ENCODE results near the gene MCTP2.

MCTP2 gene

GRCh38 chr15:94300612-94301011, 69.3 kb downstream of the MCTP2 start:
- TF ChIP-seq CEBPB (IDR thresholded peaks at IDR 0.05) = no peak

DNA sequence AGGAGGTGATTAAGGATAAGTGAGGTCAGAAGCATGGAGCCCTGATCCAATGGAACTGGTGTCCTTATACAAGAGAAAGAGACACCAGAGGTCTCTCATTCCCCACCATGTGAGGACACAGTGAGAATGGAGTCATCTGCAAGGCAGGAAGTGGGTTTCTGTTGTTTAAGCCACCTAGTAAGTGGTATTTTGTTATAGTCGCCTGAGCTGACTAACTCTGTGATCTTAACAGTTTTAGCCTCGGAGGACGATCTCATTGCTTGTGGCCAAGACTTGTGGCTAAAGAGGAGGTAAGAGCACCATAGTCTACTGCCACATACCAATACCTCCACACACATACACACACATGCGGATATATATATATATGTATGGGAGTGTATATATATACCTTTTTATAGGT, 73.8 kb downstream of the MCTP2 start:
- no peak for TF ChIP-seq RAD21 (IDR thresholded peaks at IDR 0.05; ENCODE audit: low read depth)
- TF ChIP-seq, protein P1, sequence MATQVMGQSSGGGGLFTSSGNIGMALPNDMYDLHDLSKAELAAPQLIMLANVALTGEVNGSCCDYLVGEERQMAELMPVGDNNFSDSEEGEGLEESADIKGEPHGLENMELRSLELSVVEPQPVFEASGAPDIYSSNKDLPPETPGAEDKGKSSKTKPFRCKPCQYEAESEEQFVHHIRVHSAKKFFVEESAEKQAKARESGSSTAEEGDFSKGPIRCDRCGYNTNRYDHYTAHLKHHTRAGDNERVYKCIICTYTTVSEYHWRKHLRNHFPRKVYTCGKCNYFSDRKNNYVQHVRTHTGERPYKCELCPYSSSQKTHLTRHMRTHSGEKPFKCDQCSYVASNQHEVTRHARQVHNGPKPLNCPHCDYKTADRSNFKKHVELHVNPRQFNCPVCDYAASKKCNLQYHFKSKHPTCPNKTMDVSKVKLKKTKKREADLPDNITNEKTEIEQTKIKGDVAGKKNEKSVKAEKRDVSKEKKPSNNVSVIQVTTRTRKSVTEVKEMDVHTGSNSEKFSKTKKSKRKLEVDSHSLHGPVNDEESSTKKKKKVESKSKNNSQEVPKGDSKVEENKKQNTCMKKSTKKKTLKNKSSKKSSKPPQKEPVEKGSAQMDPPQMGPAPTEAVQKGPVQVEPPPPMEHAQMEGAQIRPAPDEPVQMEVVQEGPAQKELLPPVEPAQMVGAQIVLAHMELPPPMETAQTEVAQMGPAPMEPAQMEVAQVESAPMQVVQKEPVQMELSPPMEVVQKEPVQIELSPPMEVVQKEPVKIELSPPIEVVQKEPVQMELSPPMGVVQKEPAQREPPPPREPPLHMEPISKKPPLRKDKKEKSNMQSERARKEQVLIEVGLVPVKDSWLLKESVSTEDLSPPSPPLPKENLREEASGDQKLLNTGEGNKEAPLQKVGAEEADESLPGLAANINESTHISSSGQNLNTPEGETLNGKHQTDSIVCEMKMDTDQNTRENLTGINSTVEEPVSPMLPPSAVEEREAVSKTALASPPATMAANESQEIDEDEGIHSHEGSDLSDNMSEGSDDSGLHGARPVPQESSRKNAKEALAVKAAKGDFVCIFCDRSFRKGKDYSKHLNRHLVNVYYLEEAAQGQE (IDR thresholded peaks at IDR 0.05; ENCODE audit: low read depth) = no peak
- no peak for TF ChIP-seq NFIC (IDR thresholded peaks at IDR 0.05)
- no peak for TF ChIP-seq CREB1 (IDR thresholded peaks at IDR 0.05; ENCODE audit: low read depth)
- no peak for TF ChIP-seq TAF1 (IDR thresholded peaks at IDR 0.05; ENCODE audit: low read depth)
- TF ChIP-seq YY1 (IDR thresholded peaks at IDR 0.05; ENCODE audit: low read depth) = no peak
- no peak for TF ChIP-seq FOXM1 (IDR thresholded peaks at IDR 0.05; ENCODE audit: borderline replicate concordance, low read depth)
- TF ChIP-seq CEBPB (IDR thresholded peaks at IDR 0.05) = no peak
- no peak for TF ChIP-seq EP300 (IDR thresholded peaks at IDR 0.05; ENCODE audit: borderline replicate concordance)
- TF ChIP-seq EGR1 (IDR thresholded peaks at IDR 0.05) = no peak
- TF ChIP-seq ZBTB7A (IDR thresholded peaks at IDR 0.05; ENCODE audit: low read depth) = no peak
- no peak for TF ChIP-seq TCF12 (IDR thresholded peaks at IDR 0.05; ENCODE audit: low read depth)
- TF ChIP-seq, protein P2, sequence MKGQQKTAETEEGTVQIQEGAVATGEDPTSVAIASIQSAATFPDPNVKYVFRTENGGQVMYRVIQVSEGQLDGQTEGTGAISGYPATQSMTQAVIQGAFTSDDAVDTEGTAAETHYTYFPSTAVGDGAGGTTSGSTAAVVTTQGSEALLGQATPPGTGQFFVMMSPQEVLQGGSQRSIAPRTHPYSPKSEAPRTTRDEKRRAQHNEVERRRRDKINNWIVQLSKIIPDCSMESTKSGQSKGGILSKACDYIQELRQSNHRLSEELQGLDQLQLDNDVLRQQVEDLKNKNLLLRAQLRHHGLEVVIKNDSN (IDR thresholded peaks at IDR 0.05) = no peak
- no peak for TF ChIP-seq MAX (IDR thresholded peaks at IDR 0.05)
- no peak for TF ChIP-seq TEAD4 (IDR thresholded peaks at IDR 0.05)

DNA sequence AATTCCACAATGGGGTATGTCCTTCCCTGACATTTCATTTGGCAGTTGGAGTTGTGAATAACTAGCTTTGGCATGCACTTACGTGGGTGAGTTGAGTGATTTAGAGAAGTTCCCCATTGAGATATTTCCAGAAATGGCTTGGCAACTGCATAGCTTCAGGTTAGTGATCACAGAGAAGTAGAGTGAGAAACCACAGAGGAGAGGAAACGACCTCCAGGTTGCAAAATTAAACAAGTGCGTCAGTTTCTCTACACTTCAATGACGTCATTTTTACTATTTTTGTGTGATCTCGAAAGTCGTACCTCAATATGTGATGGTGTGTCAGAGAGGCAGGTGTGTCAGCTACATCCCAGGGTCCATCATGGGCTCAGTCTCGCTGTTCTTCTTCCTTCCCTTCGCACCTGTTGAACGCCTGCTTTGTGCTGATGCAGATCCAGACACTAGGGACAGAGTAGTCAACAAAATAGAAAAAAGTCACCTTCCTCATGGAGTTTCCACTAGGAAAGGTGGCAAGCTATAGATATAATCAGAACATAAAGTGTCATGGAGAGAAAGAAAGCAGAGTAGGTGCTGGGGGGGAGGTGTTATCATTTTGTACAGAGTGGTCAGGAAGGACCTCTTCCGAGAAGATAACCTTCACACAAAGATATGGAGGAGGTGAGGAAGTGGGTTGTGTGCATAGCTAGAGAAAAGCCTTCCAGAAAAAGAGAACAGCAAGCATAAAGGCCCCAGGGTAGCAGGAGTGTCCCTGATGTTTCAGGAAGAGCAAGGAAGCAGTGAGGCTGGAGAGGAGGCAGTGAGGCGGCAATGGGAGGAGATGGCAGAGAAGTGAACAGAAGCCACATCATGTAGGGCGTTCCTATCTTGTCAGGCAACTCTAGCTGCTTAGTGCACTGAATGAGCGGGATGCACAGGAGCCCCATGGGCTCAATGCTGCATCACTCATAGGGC, 75.6 kb downstream of the MCTP2 start:
- TF ChIP-seq FOXM1 (IDR thresholded peaks at IDR 0.05; ENCODE audit: borderline replicate concordance, low read depth) (no peak), EP300 (IDR thresholded peaks at IDR 0.05; ENCODE audit: borderline replicate concordance) (peak; percentile 47; the same call in 1 of the 2 replicates), TEAD4 (IDR thresholded peaks at IDR 0.05) (peak; percentile 64), TCF12 (IDR thresholded peaks at IDR 0.05; ENCODE audit: low read depth) (no peak), NFIC (IDR thresholded peaks at IDR 0.05) (peak; percentile 63; the same call in 1 of the 2 replicates), CEBPB (IDR thresholded peaks at IDR 0.05) (0 out of 2 replicates have a peak, but pooled peaks have one; percentile 28), EGR1 (IDR thresholded peaks at IDR 0.05) (0 out of 2 replicates have a peak, but pooled peaks have one; percentile 22), CREB1 (IDR thresholded peaks at IDR 0.05; ENCODE audit: low read depth) (no peak)
- TF ChIP-seq, protein P2 (IDR thresholded peaks at IDR 0.05) = no peak
- TF ChIP-seq, protein P1 (IDR thresholded peaks at IDR 0.05; ENCODE audit: low read depth) = no peak

DNA sequence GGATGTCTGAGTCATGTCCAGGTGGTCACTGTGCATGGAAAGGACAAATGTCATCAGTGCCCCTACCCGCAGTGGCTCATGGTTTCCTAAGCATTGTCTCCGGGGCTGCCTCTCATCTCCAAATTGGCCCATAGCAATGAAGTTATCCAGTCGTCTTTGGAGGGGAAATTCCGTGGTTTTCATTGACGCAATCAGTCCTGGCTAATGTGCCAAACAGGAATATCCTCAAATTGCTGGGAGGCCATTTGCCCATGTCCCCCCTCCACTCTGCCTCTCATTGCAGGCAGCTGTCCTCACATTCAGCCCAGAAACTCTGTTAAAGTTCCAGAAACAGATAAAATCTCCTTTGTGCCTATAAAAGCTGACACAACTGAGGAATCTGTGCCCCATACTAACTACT, 81.6 kb downstream of the MCTP2 start:
- TF ChIP-seq FOXM1 (IDR thresholded peaks at IDR 0.05; ENCODE audit: borderline replicate concordance, low read depth) = no peak
- TF ChIP-seq MAX (IDR thresholded peaks at IDR 0.05) = no peak
- TF ChIP-seq, protein P2 (IDR thresholded peaks at IDR 0.05) = no peak
- TF ChIP-seq EP300 (IDR thresholded peaks at IDR 0.05; ENCODE audit: borderline replicate concordance) = no peak
- TF ChIP-seq RAD21 (IDR thresholded peaks at IDR 0.05; ENCODE audit: low read depth) = no peak
- TF ChIP-seq, protein P1 (IDR thresholded peaks at IDR 0.05; ENCODE audit: low read depth) = no peak
- no peak for TF ChIP-seq NFIC (IDR thresholded peaks at IDR 0.05)
